Embryonic facial prominence (tissue), 1 donor: ENCODE data around the gene SAA4.
"Not testable (repeated sequence)": the region's sequence is repeated elsewhere in the genome, so short reads cannot be mapped to it uniquely, and the experiment has no call there.

Experiments
- DNase-seq: peaks from one replicate; pipeline ENCODE4 v3.0.0-alpha.2; 2016; ENCODE audit errors: extremely low spot score

The SAA4 gene

GRCh38 chr11:18246379-18247190, 10.0 kb upstream of the SAA4 start:
- DNase-seq, result not testable (repeated sequence)

- DNase-seq, result no peak
Measured at GRCh38 chr11:18245396-18245795, 8.8 kb upstream of the SAA4 start.

- no peak for DNase-seq
Measured at GRCh38 chr11:18243783-18244362, 7.3 kb upstream of the SAA4 start.

- DNase-seq, result no peak
Measured at GRCh38 chr11:18239655-18240054, 3.1 kb upstream of the SAA4 start.

GRCh38 chr11:18235394-18236334, 938 bp downstream of the SAA4 start:
- no peak for DNase-seq

- DNase-seq, result no peak
Measured at GRCh38 chr11:18233912-18234311, 2.7 kb downstream of the SAA4 start.

- no peak for DNase-seq
Measured at GRCh38 chr11:18230859-18231258, 5.7 kb downstream of the SAA4 start.

- DNase-seq, result no peak
Measured at GRCh38 chr11:18229501-18229900, 7.1 kb downstream of the SAA4 start.

- no peak for DNase-seq
Measured at GRCh38 chr11:18225913-18226312, 10.7 kb downstream of the SAA4 start.

GRCh38 chr11:18223591-18224387, 12.8 kb downstream of the SAA4 start:
- DNase-seq, result no peak

GRCh38 chr11:18222814-18223421, 13.7 kb downstream of the SAA4 start:
- no peak for DNase-seq

GRCh38 chr11:18221274-18221876, 15.2 kb downstream of the SAA4 start:
- no peak for DNase-seq

- no peak for DNase-seq
Measured at GRCh38 chr11:18209058-18209457, 27.5 kb downstream of the SAA4 start.

- DNase-seq, result no peak
Measured at GRCh38 chr11:18204771-18205170, 31.8 kb downstream of the SAA4 start.

- no peak for DNase-seq
Measured at GRCh38 chr11:18204220-18204619, 32.4 kb downstream of the SAA4 start.

- no peak for DNase-seq
Measured at GRCh38 chr11:18203723-18204122, 32.9 kb downstream of the SAA4 start.

GRCh38 chr11:18197738-18198137, 38.9 kb downstream of the SAA4 start:
- not testable (repeated sequence) for DNase-seq

- DNase-seq, result no peak
Measured at GRCh38 chr11:18196532-18196931, 40.1 kb downstream of the SAA4 start.

- no peak for DNase-seq
Measured at GRCh38 chr11:18193010-18193409, 43.6 kb downstream of the SAA4 start.

GRCh38 chr11:18191376-18191775, 45.2 kb downstream of the SAA4 start:
- no peak for DNase-seq
